A549 (cell line): Measurements from ENCODE around the gene ANKRD33. TPM values are rescaled to one million over a fixed set of nuclear protein-coding genes. Genes with fewer than 3 reads are reported as not detected.

ENCODE experiments used
- ATAC-seq, 2 experiments: fragments of 200-7000 bp in 1 of 2; fragments of >200 bp in 1 of 2; cut with Nextera tagmentation in 1 of 2; cut with Tn5 transposase in 1 of 2; 3 replicates each; pipeline versions ENCODE4 v1.8.0 to v1.9.1; 2018 to 2020; ENCODE audit warnings: mild to moderate bottlenecking in 1 of 2, moderate library complexity in 1 of 2
- CTCF ChIA-PET: fragments of 300-600 bp; sonication (Branson Sonifier 250); formaldehyde crosslinking; extraction: SDS; loops from one replicate; lab custom pipeline; 2021; ENCODE audit warnings: antibody characterized with exemption, inconsistent platforms; lab: Yijun Ruan, JAX
- POLR2A ChIA-PET: fragments of 350-600 bp; formaldehyde crosslinking; extraction: SDS; loops from one replicate; lab custom pipeline; 2021; ENCODE audit warnings: antibody characterized with exemption, inconsistent platforms; lab: Yijun Ruan, JAX
- DNase-seq, 2 experiments: peaks; one replicate each; pipeline versions ENCODE4 v3.0.0 to v3.0.0-alpha.2; 2011 to 2016; ENCODE audit warnings: low read depth in 1 of 2, low spot score in 1 of 2
- FAIRE-seq: peaks from 2 replicates; lab custom pipeline; 2011; peaks lifted over from hg19 to GRCh38; lab: Jason Lieb, UNC
- H3K27ac ChIP-seq, 2 experiments: fragments of >200 bp; sonication (Bioruptor Twin); formaldehyde crosslinking; 3 replicates each; pipeline ENCODE4 v1.5.1; 2016 to 2017
- H3K4me1 ChIP-seq: fragments of >200 bp; sonication (Bioruptor Twin); formaldehyde crosslinking; 3 replicates; pipeline ENCODE4 v1.6.1; 2016
- H3K4me2 ChIP-seq: fragments of >200 bp; sonication (Bioruptor Twin); formaldehyde crosslinking; 3 replicates; pipeline ENCODE4 v1.6.1; 2016
- H3K4me3 ChIP-seq: fragments of >200 bp; sonication (Bioruptor Twin); formaldehyde crosslinking; 3 replicates; pipeline ENCODE4 v1.5.1; 2016
- H3K9me3 ChIP-seq: fragments of >200 bp; sonication (Bioruptor Twin); formaldehyde crosslinking; 3 replicates; pipeline ENCODE4 v1.6.1; 2016
- CBX2 ChIP-seq: fragments of 200-600 bp; sonication (generic); IDR thresholded peaks from 2 replicates; pipeline ENCODE4 v1.6.1; 2016; ENCODE audit warnings: low read depth, mild to moderate bottlenecking, borderline replicate concordance
- CEBPB ChIP-seq, 2 experiments: fragments of >200 bp in 1 of 2; sonication (Bioruptor Twin) in 1 of 2; formaldehyde crosslinking in 1 of 2; IDR thresholded peaks; 2 replicates each; pipeline ENCODE4 v1.6.1; 2012 to 2016
- CHD4 ChIP-seq: fragments of 200-600 bp; sonication (generic); IDR thresholded peaks from 2 replicates; pipeline ENCODE4 v1.6.1; 2016; ENCODE audit warnings: antibody characterized with exemption, mild to moderate bottlenecking, borderline replicate concordance
- CTCF ChIP-seq: fragments of >200 bp; sonication (Bioruptor Twin); formaldehyde crosslinking; IDR thresholded peaks from 3 replicates; pipeline ENCODE4 v1.5.1; 2016
- EHF ChIP-seq: fragments of 250-450 bp; sonication (Bioruptor Pico); IDR thresholded peaks from 2 replicates; pipeline ENCODE4 v1.5.0; 2020; ENCODE audit warnings: mild to moderate bottlenecking
- ESRRA ChIP-seq: fragments of 150-350 bp; IDR thresholded peaks from 2 replicates; pipeline ENCODE4 v1.6.1; 2014; ENCODE audit warnings: mild to moderate bottlenecking, low read length, borderline replicate concordance
- FOXS1 ChIP-seq: fragments of 250-450 bp; sonication (Bioruptor Pico); IDR thresholded peaks from 2 replicates; pipeline ENCODE4 v1.5.0; 2020; ENCODE audit warnings: mild to moderate bottlenecking, moderate library complexity
- HDAC2 ChIP-seq: fragments of 200-600 bp; sonication (generic); IDR thresholded peaks from 2 replicates; pipeline ENCODE4 v1.6.1; 2016
- HEYL ChIP-seq: fragments of 250-450 bp; sonication (Bioruptor Pico); IDR thresholded peaks from 2 replicates; pipeline ENCODE4 v1.8.0; 2021; ENCODE audit warnings: mild to moderate bottlenecking, moderate library complexity
- HMGXB4 ChIP-seq: fragments of 250-450 bp; sonication (Bioruptor Pico); IDR thresholded peaks from 2 replicates; pipeline ENCODE4 v1.5.0; 2021; ENCODE audit warnings: mild to moderate bottlenecking, moderate library complexity, borderline replicate concordance
- HOXB5 ChIP-seq: fragments of 250-450 bp; sonication (Bioruptor Pico); IDR thresholded peaks from 2 replicates; pipeline ENCODE4 v1.5.0; 2020; ENCODE audit warnings: mild to moderate bottlenecking, moderate library complexity
- JUN ChIP-seq, 2 experiments: fragments of >200 bp; sonication (Bioruptor Twin); formaldehyde crosslinking; IDR thresholded peaks; 2 replicates in 1 of 2; 3 replicates in 1 of 2; pipeline ENCODE4 v1.6.1; 2016 to 2017
- JUNB ChIP-seq: fragments of >200 bp; sonication (Bioruptor Twin); formaldehyde crosslinking; IDR thresholded peaks from 2 replicates; pipeline ENCODE4 v1.6.1; 2016
- MAX ChIP-seq: IDR thresholded peaks from 2 replicates; pipeline ENCODE4 v1.6.1; 2012
- NFE2L2 ChIP-seq: fragments of 150-350 bp; conservative IDR thresholded peaks from 2 replicates; pipeline ENCODE4 v1.6.1; 2014; ENCODE audit warnings: low read length
- PBX3 ChIP-seq: IDR thresholded peaks from 2 replicates; pipeline ENCODE4 v1.6.1; 2012
- RAD21 ChIP-seq, 2 experiments: fragments of >200 bp in 1 of 2; sonication (Bioruptor Twin) in 1 of 2; formaldehyde crosslinking in 1 of 2; IDR thresholded peaks in 1 of 2; conservative IDR thresholded peaks in 1 of 2; 2 replicates in 1 of 2; 3 replicates in 1 of 2; pipeline ENCODE4 v1.6.1; 2012 to 2018; ENCODE audit warnings: inconsistent platforms in 1 of 2
- RCOR1 ChIP-seq: fragments of 150-350 bp; IDR thresholded peaks from 2 replicates; pipeline ENCODE4 v1.6.1; 2014; ENCODE audit warnings: antibody characterized with exemption, low read length, low read depth
- REST ChIP-seq: fragments of 200-600 bp; sonication (generic); IDR thresholded peaks from 2 replicates; pipeline ENCODE4 v1.6.1; 2016; ENCODE audit warnings: antibody characterized with exemption, mild to moderate bottlenecking, moderate library complexity
- TP53 ChIP-seq: fragments of 250-450 bp; sonication (Bioruptor Pico); IDR thresholded peaks from 2 replicates; pipeline ENCODE4 v1.5.0; 2021; ENCODE audit warnings: mild to moderate bottlenecking, moderate library complexity
- ZSCAN20 ChIP-seq: fragments of 250-450 bp; sonication (Bioruptor Pico); IDR thresholded peaks from 2 replicates; pipeline ENCODE4 v1.8.0; 2022; ENCODE audit warnings: mild to moderate bottlenecking, moderate library complexity
- WGBS: methylation state at CpG from one replicate; pipeline ENCODE4 v1.1.6; 2017; ENCODE audit errors: missing lambda C conversion rate; 5-methylcytosine and 5-hydroxymethylcytosine counted together
- polyA plus RNA-seq, 4 experiments: library from polyadenylated mRNA; depleted of rRNA in 3 of 4; stranded (reverse); fragments of >200 nt; fragmentation: RNase III in 1 of 4; extraction: RNeasy Plus Mini Kit Qiagen cat#74134 plus additional on column Dnase treatment in 1 of 4; gene quantifications; 2 replicates in 3 of 4; 3 replicates in 1 of 4; pipeline ENCODE4 v1.2.3, GENCODE V29; 2011 to 2017

ANKRD33 gene
- polyA plus RNA-seq, 2 of the 4 experiments (the other 2 are of a cell fraction): not detected

DNA sequence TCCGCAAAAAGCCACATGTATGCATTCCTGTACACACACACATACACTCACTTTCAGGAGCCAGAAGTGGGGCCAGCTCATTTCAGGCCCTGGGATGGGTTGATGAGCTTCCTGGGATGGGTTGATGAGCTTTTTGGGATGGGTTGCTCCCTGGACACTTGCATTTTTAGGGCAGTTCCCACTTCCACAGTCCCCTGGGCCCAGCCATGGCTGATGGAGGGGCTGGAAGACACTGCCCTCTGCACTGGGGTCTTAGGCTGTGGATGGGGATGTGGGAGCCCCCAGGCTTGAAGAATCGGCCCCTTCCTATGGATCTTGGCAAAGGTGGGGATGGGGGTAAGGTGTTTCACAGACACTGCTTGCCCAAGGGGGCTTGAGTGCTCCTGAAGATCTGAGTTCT lies 32.1 kb downstream of the ANKRD33 start:
- TF ChIP-seq RCOR1 (no peak), FOXS1 (CRISPR knock-in tag) (no peak), EHF (CRISPR knock-in tag) (no peak), JUNB (no peak), MAX (no peak), NFE2L2 (no peak), PBX3 (no peak), CEBPB (IDR thresholded peaks at IDR 0.05) (no peak), RAD21 (conservative IDR thresholded peaks at IDR 0.05 in 1 of 2, IDR thresholded peaks at IDR 0.05 in 1 of 2) (no peak), CTCF (no peak), ZSCAN20 (CRISPR knock-in tag) (no peak)
- H3K4me3 ChIP-seq: no peak overlapping the region
- ATAC-seq: no peak
- H3K9me3 ChIP-seq: no peaks in the 10 kb centered on the region
- ChIA-PET POLR2A (no interaction called here), CTCF (interaction anchor here (1.0 to 5.2 kb wide), 2 partner anchors 30 to 102 kb away, joined by 3 to 34 read pairs; partner anchors contain the start of gene ANKRD33)
- no peak for FAIRE-seq
- no peak overlapping the region for H3K4me2 ChIP-seq
- peaks cover 7% of the 10 kb centered on the region; the same call in 2 of the 3 replicates for H3K4me1 ChIP-seq
- WGBS: 47% methylated on average over 2 of the region's 2 CpGs
- no peak for DNase-seq
- no peak overlapping the region for H3K27ac ChIP-seq

GRCh38 chr12:51921017-51921725 lies 33.3 kb downstream of the ANKRD33 start:
- 72% methylated on average over 6 of the region's 7 CpGs for WGBS
- TF ChIP-seq ESRRA: no peak
- POLR2A ChIA-PET: no interaction called here
- Histone ChIP-seq H3K4me2 (no peak overlapping the region), H3K4me3 (no peak overlapping the region), H3K27ac (no peak overlapping the region), H3K4me1 (peaks cover 7% of the 10 kb centered on the region; the same call in 2 of the 3 replicates), H3K9me3 (no peaks in the 10 kb centered on the region)
- CTCF ChIA-PET: interaction anchor here (0.6 to 5.2 kb wide), 8 partner anchors 14 to 100 kb away, joined by 3 to 69 read pairs (median 20); partner anchors contain the start of genes ACVRL1 and ANKRD33
- no peak for DNase-seq
- no peak for FAIRE-seq
- no peak for ATAC-seq

GRCh38 chr12:51922146-51922545 lies 34.2 kb downstream of the ANKRD33 start:
- CTCF ChIA-PET: interaction anchor here (1.1 to 5.2 kb wide), 19 partner anchors 8 to 501 kb away, joined by 3 to 69 read pairs (median 8); partner anchors contain the start of genes ACVRL1 and ANKRD33
- Histone ChIP-seq H3K4me1 (peaks cover 7% of the 10 kb centered on the region; the same call in 2 of the 3 replicates), H3K9me3 (no peaks in the 10 kb centered on the region), H3K4me3 (no peak overlapping the region), H3K4me2 (no peak overlapping the region), H3K27ac (no peak overlapping the region)
- DNase-seq (no peak), ATAC-seq (no peak), FAIRE-seq (no peak)
- 64% methylated on average over 2 of the region's 2 CpGs for WGBS
- no peak for TF ChIP-seq CBX2
- TF ChIP-seq PBX3: no peak
- TF ChIP-seq HDAC2: no peak
- no peak for TF ChIP-seq ZSCAN20 (CRISPR knock-in tag)
- TF ChIP-seq RCOR1: no peak
- no peak for TF ChIP-seq JUN (IDR thresholded peaks at IDR 0.05)
- TF ChIP-seq CHD4: no peak
- no peak for TF ChIP-seq HMGXB4 (CRISPR knock-in tag)
- TF ChIP-seq HOXB5 (CRISPR knock-in tag): no peak
- TF ChIP-seq HEYL (CRISPR knock-in tag): no peak
- no peak for TF ChIP-seq REST
- no peak for TF ChIP-seq TP53 (CRISPR knock-in tag)
- TF ChIP-seq MAX: no peak
- no peak for TF ChIP-seq NFE2L2
- POLR2A ChIA-PET: no interaction called here
